Sigmoid colon (tissue), 7 donors: ENCODE data around the gene KIRREL3. TPM values are rescaled to one million over a fixed set of nuclear protein-coding genes. Genes with fewer than 3 reads are reported as not detected.

Source experiments
- DNase-seq: peaks from one replicate; pipeline ENCODE4 v3.0.0-alpha.2; 2019
- H3K27ac ChIP-seq, 4 donors: fragments of 200-600 bp; sonication (generic); one replicate each; pipeline ENCODE4 v1.5.1; 2016 to 2019; ENCODE audit warnings: mild to moderate bottlenecking in 1 of 4
- H3K27me3 ChIP-seq, 3 donors: fragments of 200-600 bp; sonication (generic); one replicate each; pipeline ENCODE4 v1.5.1; 2019; ENCODE audit warnings: mild to moderate bottlenecking in 1 of 3
- H3K36me3 ChIP-seq, 4 donors: fragments of 200-600 bp; sonication (generic); one replicate each; pipeline ENCODE4 v1.5.1; 2016 to 2019
- H3K4me1 ChIP-seq, 4 donors: fragments of 200-600 bp; sonication (generic); one replicate each; pipeline ENCODE4 v1.5.1; 2017 to 2019
- H3K4me3 ChIP-seq, 4 donors: fragments of 200-600 bp; sonication (generic); one replicate each; pipeline ENCODE4 v1.5.1; 2017 to 2019; ENCODE audit warnings: mild to moderate bottlenecking in 2 of 4, moderate library complexity in 1 of 4
- H3K9me3 ChIP-seq, 4 donors: fragments of 200-600 bp in 3 of 4; sonication (generic) in 3 of 4; one replicate each; pipeline versions ENCODE4 v1.5.1 to v1.6.1; 2013 to 2019
- CTCF ChIP-seq, 4 experiments: fragments of 450-650 bp in 3 of 4; fragments of 200-600 bp in 1 of 4; IDR thresholded peaks; one replicate each; pipeline ENCODE4 v1.5.1; 2016 to 2019; ENCODE audit warnings: antibody characterized with exemption in 4 of 4, mild to moderate bottlenecking in 3 of 4, moderate library complexity in 2 of 4
- EP300 ChIP-seq, 4 donors: sonication (generic); formaldehyde crosslinking; IDR thresholded peaks; one replicate each; pipeline ENCODE4 v1.6.1; 2017; ENCODE audit warnings: antibody characterized with exemption in 4 of 4
- POLR2A ChIP-seq, 2 donors: fragments of 450-650 bp; IDR thresholded peaks; one replicate each; pipeline ENCODE4 v1.6.1; 2016; ENCODE audit warnings: antibody characterized with exemption in 2 of 2, mild to moderate bottlenecking in 2 of 2, moderate library complexity in 2 of 2
- POLR2AphosphoS5 ChIP-seq, 4 donors: sonication (generic); formaldehyde crosslinking; IDR thresholded peaks; one replicate each; pipeline ENCODE4 v1.6.1; 2017; ENCODE audit warnings: antibody characterized with exemption in 4 of 4
- WGBS, 2 donors: extraction: QIAGEN DNeasy Blood & Tissue Kit; methylation state at CpG; one replicate each; pipeline ENCODE4 v1.1.7; 2013; 5-methylcytosine and 5-hydroxymethylcytosine counted together
- intact Hi-C: fragments of 100-400 bp; cut with DNase I; formaldehyde crosslinking; loops from one replicate; pipeline ENCODE4 v1.15.1; 2023
- polyA plus RNA-seq, 3 donors: library from polyadenylated mRNA; stranded (reverse); fragments of 200-250 nt; gene quantifications; one replicate each; pipeline ENCODE4 v1.2.3, GENCODE V29; 2013
- total RNA-seq, 4 donors: library from RNA; depleted of rRNA; stranded (reverse); fragments of >200 nt; gene quantifications; one replicate each; pipeline ENCODE4 v1.1.0, GENCODE V29; 2016
- donor health status: healthy with polysubstance abuse.
- donor health status: Bipolar disorder and iron deficiency.
- donor health status: healthy.

Gene KIRREL3
- total and polyA plus RNA-seq, 7 donors = under 0.01 to 3.3 (median 1.0) TPM

DNA sequence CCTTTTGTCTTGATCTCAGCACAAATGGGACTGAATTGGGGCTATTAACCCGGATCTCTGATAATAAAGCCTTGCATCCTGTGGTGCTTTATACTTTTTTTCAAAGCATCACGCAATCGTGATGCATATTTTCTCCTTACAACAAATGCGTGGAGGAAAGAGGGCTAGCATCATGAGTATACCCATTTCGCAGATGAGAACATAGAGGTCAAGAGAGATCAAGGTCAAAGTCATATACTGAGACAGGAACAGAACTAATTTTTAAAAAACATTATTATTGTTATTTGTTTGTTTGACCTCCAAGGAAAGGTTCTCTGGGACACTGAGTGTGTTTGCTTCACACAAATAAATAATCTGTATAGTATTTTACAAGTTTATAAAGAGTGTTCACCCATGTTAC, 453.9 kb downstream of the KIRREL3 start:
- peaks cover 0 to 26% (median 23%) of the 10 kb centered on the region in 4 donors for H3K4me1 ChIP-seq
- H3K27me3 ChIP-seq = peaks cover 0 to 20% (median 3%) of the 10 kb centered on the region in 3 donors
- WGBS, 2 donors = 74 to 88% methylated on average over 5 of the region's 5 CpGs
- intact Hi-C loops = no loop called here
- H3K27ac ChIP-seq = no peak overlapping the region
- no peak for TF ChIP-seq POLR2A (IDR thresholded peaks at IDR 0.05)
- no peak for TF ChIP-seq POLR2AphosphoS5 (IDR thresholded peaks at IDR 0.05)
- TF ChIP-seq EP300 (IDR thresholded peaks at IDR 0.05) = no peak
- TF ChIP-seq CTCF (IDR thresholded peaks at IDR 0.05) = no peak
- no peaks in the 10 kb centered on the region for H3K9me3 ChIP-seq
- no peak overlapping the region for H3K4me3 ChIP-seq
- H3K36me3 ChIP-seq = no peaks in the 10 kb centered on the region
- DNase-seq = no peak

GRCh38 chr11:126546191-126546590, 454.4 kb downstream of the KIRREL3 start:
- H3K4me3 ChIP-seq = no peak overlapping the region
- WGBS, 2 donors = 95 to 99% methylated on average over 2 of the region's 2 CpGs
- H3K36me3 ChIP-seq = no peaks in the 10 kb centered on the region
- peaks cover 0 to 20% (median 3%) of the 10 kb centered on the region in 3 donors for H3K27me3 ChIP-seq
- H3K4me1 ChIP-seq = peaks cover 0 to 26% (median 23%) of the 10 kb centered on the region in 4 donors
- no peak overlapping the region for H3K27ac ChIP-seq
- no peak for DNase-seq
- TF ChIP-seq CTCF (IDR thresholded peaks at IDR 0.05) = no peak
- TF ChIP-seq POLR2AphosphoS5 (IDR thresholded peaks at IDR 0.05) = no peak
- no peak for TF ChIP-seq POLR2A (IDR thresholded peaks at IDR 0.05)
- no peak for TF ChIP-seq EP300 (IDR thresholded peaks at IDR 0.05)
- intact Hi-C loops = no loop called here
- H3K9me3 ChIP-seq = no peaks in the 10 kb centered on the region

GRCh38 chr11:126545057-126545555, 455.5 kb downstream of the KIRREL3 start:
- Histone ChIP-seq H3K27me3 (peaks cover 0 to 10% (median 3%) of the 10 kb centered on the region in 3 donors), H3K9me3 (no peaks in the 10 kb centered on the region), H3K27ac (peak overlapping the region in 1 of 4 donors; percentile 2), H3K4me1 (peaks cover 0 to 26% (median 23%) of the 10 kb centered on the region in 4 donors), H3K36me3 (no peaks in the 10 kb centered on the region), H3K4me3 (no peak overlapping the region)
- no peak for TF ChIP-seq CTCF (IDR thresholded peaks at IDR 0.05)
- 61 to 77% methylated on average over 8 of the region's 8 CpGs for WGBS, 2 donors
- intact Hi-C loops = no loop called here
- DNase-seq = no peak

- 6 to 19% methylated on average over 15 of the region's 15 CpGs for WGBS, 2 donors
- peaks cover 0 to 26% (median 23%) of the 10 kb centered on the region in 4 donors for H3K4me1 ChIP-seq
- no peaks in the 10 kb centered on the region for H3K36me3 ChIP-seq
- TF ChIP-seq CTCF (IDR thresholded peaks at IDR 0.05) (no peak), POLR2AphosphoS5 (IDR thresholded peaks at IDR 0.05) (peak in 1 of 4 donors; percentile 6)
- peak overlapping the region in 2 of 4 donors; percentile 29 to 39 for H3K27ac ChIP-seq
- H3K9me3 ChIP-seq = no peaks in the 10 kb centered on the region
- no peak overlapping the region for H3K4me3 ChIP-seq
- intact Hi-C loops = no loop called here
- DNase-seq = peak; percentile 78
- peaks cover 0 to 4% (median 0%) of the 10 kb centered on the region in 3 donors for H3K27me3 ChIP-seq
These were observed 456.2 kb downstream of the KIRREL3 start for GRCh38 chr11:126544108-126545056.
